ENCODE data around the gene ORMDL2. TPM values are rescaled to one million over a fixed set of nuclear protein-coding genes. Genes with fewer than 3 reads are reported as not detected.
"Not testable (repeated sequence)": the region's sequence is repeated elsewhere in the genome, so short reads cannot be mapped to it uniquely, and the experiment has no call there.

ORMDL2 gene
- total RNA-seq, 1 experiment from 2014 or later: 35.9 TPM

DNA sequence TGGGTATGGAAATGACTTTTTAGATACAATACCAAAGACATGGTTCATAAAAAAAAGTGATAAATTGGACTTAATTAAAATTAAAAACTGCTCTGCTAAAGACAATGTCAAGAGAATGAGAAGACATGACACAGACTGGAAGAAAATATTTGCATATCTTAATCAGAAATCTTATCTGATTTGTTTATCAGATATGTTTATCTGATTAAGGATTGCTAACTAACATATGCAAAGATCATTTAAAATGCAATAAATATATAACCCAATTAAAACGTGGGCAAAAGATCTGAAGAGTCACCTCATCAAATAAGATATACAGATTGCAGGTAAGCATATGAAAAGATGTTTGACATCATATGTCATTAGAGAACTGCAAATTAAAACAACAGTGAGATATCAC is 34.9 kb downstream of the ORMDL2 start:
- no peak for DNase-seq (ENCODE audit: low spot score)

DNA sequence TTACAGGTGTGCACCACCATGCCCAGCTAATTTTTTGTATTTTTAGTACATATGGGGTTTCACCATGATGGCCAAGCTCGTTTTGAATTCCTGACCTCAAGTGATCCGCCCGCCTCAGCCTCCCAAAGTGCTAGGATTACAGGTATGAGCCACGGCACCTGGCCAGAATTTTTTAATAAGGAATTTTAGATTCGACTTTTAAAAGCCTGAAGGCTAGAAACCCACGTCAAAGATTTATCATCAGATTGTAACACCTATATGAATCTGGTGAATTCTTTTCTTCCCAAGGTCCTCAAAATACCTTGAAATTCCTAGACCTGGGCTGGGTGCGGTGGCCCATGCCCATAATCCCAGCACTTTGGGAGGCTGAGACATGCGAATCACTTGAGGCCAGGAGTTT is 43.6 kb downstream of the ORMDL2 start:
- no peak for DNase-seq (ENCODE audit: low spot score)

DNA sequence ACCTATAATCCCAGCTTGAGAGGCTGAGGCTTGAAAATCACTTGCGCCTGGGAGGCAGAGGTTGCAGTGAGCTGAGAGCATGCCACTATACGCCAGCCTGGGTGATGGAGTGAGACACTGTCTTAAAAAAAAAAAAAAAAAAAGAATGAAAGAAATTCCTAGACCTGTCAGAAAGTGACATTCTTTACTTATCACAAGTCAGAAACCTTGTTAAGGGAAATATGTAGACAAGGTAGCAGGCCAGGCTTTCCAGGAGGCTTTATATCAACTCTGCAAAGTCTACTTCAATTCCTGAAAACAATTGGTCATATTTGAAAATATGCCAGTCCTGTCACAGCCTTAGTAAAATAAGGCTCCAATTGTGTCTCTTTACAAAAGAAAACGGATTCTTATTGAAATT is 44.0 kb downstream of the ORMDL2 start:
- no peak for DNase-seq (ENCODE audit: low spot score)

DNA sequence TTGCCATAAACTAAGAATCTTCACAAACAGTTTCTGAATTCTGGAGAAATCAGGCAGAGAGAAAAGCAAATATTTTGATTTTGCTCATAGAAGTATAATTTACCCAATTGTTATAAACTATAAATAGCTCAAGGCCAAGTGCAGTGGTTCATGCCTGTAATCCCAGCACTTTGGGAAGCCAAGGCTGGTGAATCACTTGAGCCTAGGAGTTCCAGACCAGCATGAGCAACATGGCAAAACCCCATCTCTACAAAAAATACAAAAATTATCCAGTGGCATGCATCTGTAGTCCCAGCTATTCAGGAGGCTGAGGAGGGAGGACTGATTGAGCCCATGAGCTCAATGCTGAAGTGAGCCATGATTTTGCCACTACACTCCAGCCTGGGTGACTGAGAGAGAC is 44.4 kb downstream of the ORMDL2 start:
- no peak for DNase-seq (ENCODE audit: low spot score)

DNA sequence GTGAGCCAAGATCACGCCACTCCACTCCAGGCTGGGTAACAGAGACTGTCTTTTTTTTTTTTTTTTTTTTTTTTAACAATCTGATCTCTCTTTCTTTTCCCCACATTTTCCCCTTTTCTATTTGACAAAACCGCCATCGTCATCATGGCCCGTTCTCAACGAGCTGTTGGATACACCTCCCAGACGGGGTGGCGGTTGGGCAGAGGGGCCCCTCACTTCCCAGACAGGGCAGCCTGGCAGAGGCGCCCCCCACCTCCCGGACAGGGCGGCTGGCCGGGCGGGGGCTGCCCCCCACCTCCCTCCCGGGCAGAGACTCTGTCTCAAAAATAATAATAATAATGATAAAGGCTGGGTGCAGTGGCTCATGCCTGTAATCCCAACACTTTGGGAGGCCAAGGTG is 45.1 kb downstream of the ORMDL2 start:
- not testable (repeated sequence) for DNase-seq (ENCODE audit: low spot score)

DNA sequence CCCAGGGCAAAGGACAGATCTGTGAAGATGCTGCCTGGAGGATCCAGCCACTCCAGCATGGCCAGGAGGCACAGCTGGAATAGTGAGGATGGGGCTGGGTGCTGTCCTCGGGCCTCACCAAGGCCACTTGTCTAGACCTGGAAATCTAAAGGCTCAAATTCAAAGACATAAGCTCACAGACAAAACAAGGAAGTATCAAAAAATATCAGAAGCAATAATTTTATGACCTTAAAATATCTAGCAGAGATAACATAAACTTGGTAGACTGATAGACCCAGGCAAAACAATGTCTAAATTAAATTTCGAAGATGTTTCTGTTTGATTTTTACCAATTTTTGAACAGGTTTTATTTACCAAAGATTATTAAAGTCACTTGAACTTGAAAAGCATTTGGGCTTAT is 47.5 kb downstream of the ORMDL2 start:
- DNase-seq (ENCODE audit: low spot score): no peak

GRCh38 chr12:55866454-55867004 is 48.7 kb downstream of the ORMDL2 start:
- not testable (repeated sequence) for DNase-seq (ENCODE audit: low spot score)

Other genes with a start within 250 kb of the ORMDL2 start
- gene OR2AP1, start 245.6 kb upstream of the ORMDL2 start, total RNA-seq (2014; rRNA removed; shearing (Covaris generic)): not detected in 2 replicates
- gene OR10P1, start 181.1 kb upstream of the ORMDL2 start, total RNA-seq (2014; rRNA removed; shearing (Covaris generic)): not detected in 2 replicates
- 0.88 and 1.2 TPM in 2 replicates for gene ITGA7, start 110.1 kb upstream of the ORMDL2 start, total RNA-seq (2014; rRNA removed; shearing (Covaris generic))
- 116 and 160 TPM in 2 replicates for gene BLOC1S1, start 102.0 kb upstream of the ORMDL2 start, total RNA-seq (2014; rRNA removed; shearing (Covaris generic))
- gene RDH5, start 97.6 kb upstream of the ORMDL2 start, total RNA-seq (2014; rRNA removed; shearing (Covaris generic)): 0.49 and 0.81 TPM in 2 replicates
- 1,118 and 1,197 TPM in 2 replicates for gene CD63, start 89.0 kb upstream of the ORMDL2 start, total RNA-seq (2014; rRNA removed; shearing (Covaris generic))
- gene GDF11, start 74.9 kb upstream of the ORMDL2 start, total RNA-seq (2014; rRNA removed; shearing (Covaris generic)): 7.7 and 8.4 TPM in 2 replicates
- gene SARNP, start 317 bp upstream of the ORMDL2 start, total RNA-seq (2014; rRNA removed; shearing (Covaris generic)): 131 and 170 TPM in 2 replicates
- gene DNAJC14, start 11.5 kb downstream of the ORMDL2 start, total RNA-seq (2014; rRNA removed; shearing (Covaris generic)): 35.6 and 43.6 TPM in 2 replicates
- 0.37 and 2.0 TPM in 2 replicates for gene MMP19, start 24.9 kb downstream of the ORMDL2 start, total RNA-seq (2014; rRNA removed; shearing (Covaris generic))
- gene PYM1, start 109.9 kb downstream of the ORMDL2 start, total RNA-seq (2014; rRNA removed; shearing (Covaris generic)): 36.1 and 47.4 TPM in 2 replicates
- 5.5 and 11.1 TPM in 2 replicates for gene DGKA, start 113.1 kb downstream of the ORMDL2 start, total RNA-seq (2014; rRNA removed; shearing (Covaris generic))
- 0.43 and 0.87 TPM in 2 replicates for gene PMEL, start 148.0 kb downstream of the ORMDL2 start, total RNA-seq (2014; rRNA removed; shearing (Covaris generic))
- 66.3 and 67.3 TPM in 2 replicates for gene CDK2, start 148.8 kb downstream of the ORMDL2 start, total RNA-seq (2014; rRNA removed; shearing (Covaris generic))
- gene RAB5B, start 156.0 kb downstream of the ORMDL2 start, total RNA-seq (2014; rRNA removed; shearing (Covaris generic)): 46.9 and 47.7 TPM in 2 replicates
- gene SUOX, start 179.2 kb downstream of the ORMDL2 start, total RNA-seq (2014; rRNA removed; shearing (Covaris generic)): 16.7 and 25.9 TPM in 2 replicates
- gene IKZF4, start 203.0 kb downstream of the ORMDL2 start, total RNA-seq (2014; rRNA removed; shearing (Covaris generic)): 0.39 and 0.89 TPM in 2 replicates
- 1,414 and 1,870 TPM in 2 replicates for gene RPS26, start 223.9 kb downstream of the ORMDL2 start, total RNA-seq (2014; rRNA removed; shearing (Covaris generic))

Data from H4 (cell line).